HG03139 (cell line): ENCODE measurements around the gene TRIM52.
"Not testable (repeated sequence)": the region's sequence is repeated elsewhere in the genome, so short reads cannot be mapped to it uniquely, and the experiment has no call there.

Experiments
- ATAC-seq: cut with Tn5 transposase; IDR thresholded peaks from one replicate; pipeline ENCODE4 v1.9.1; 2021; ENCODE audit not compliant: unreplicated experiment

Gene TRIM52

GRCh38 chr5:181260720-181261319 lies at the start of gene TRIM52:
TSS of gene TRIM52 (minus strand) at chr5:181261143. CDS start at chr5:181260813, 330 bp downstream.
- ATAC-seq = peak; percentile 76

- peak; percentile 76 for ATAC-seq
These were observed 26.4 kb upstream of the TRIM52 start for GRCh38 chr5:181287331-181287730.

- ATAC-seq = not testable (repeated sequence)
These were observed 25.2 kb upstream of the TRIM52 start for GRCh38 chr5:181285962-181286705.

- not testable (repeated sequence) for ATAC-seq
These were observed 23.2 kb upstream of the TRIM52 start for GRCh38 chr5:181283841-181284755.

- no peak for ATAC-seq
These were observed 22.4 kb upstream of the TRIM52 start for GRCh38 chr5:181283347-181283746.

- ATAC-seq = no peak
These were observed 21.9 kb upstream of the TRIM52 start for GRCh38 chr5:181282874-181283273.

GRCh38 chr5:181282415-181282814 lies 21.5 kb upstream of the TRIM52 start:
- not testable (repeated sequence) for ATAC-seq

GRCh38 chr5:181281984-181282316 lies 21.0 kb upstream of the TRIM52 start:
- ATAC-seq = no peak

GRCh38 chr5:181281077-181281983 lies 20.4 kb upstream of the TRIM52 start:
- ATAC-seq = no peak

GRCh38 chr5:181280251-181280762 lies 19.4 kb upstream of the TRIM52 start:
- no peak for ATAC-seq

GRCh38 chr5:181273433-181273744 lies 12.4 kb upstream of the TRIM52 start:
- not testable (repeated sequence) for ATAC-seq

GRCh38 chr5:181271081-181271480 lies 10.1 kb upstream of the TRIM52 start:
- ATAC-seq = no peak

- ATAC-seq = not testable (repeated sequence)
These were observed 7.0 kb upstream of the TRIM52 start for GRCh38 chr5:181267907-181268306.

- ATAC-seq = not testable (repeated sequence)
These were observed 6.5 kb upstream of the TRIM52 start for GRCh38 chr5:181267291-181267904.

GRCh38 chr5:181265092-181265671 lies 4.2 kb upstream of the TRIM52 start:
- no peak for ATAC-seq

- ATAC-seq = no peak
These were observed 2.7 kb upstream of the TRIM52 start for GRCh38 chr5:181263633-181264032.

- peak; percentile 55 for ATAC-seq
These were observed 542 bp upstream of the TRIM52 start for GRCh38 chr5:181261320-181262049.

- ATAC-seq = no peak
These were observed 796 bp downstream of the TRIM52 start for GRCh38 chr5:181259974-181260719.
